ENCODE data around the gene BLACAT1.
"Not testable (repeated sequence)": the region's sequence is repeated elsewhere in the genome, so short reads cannot be mapped to it uniquely, and the experiment has no call there.

The BLACAT1 gene

GRCh38 chr1:205407970-205408369 is 47.9 kb downstream of the BLACAT1 start:
- DNase-seq (ENCODE audit: low spot score), result no peak

- DNase-seq (ENCODE audit: low spot score), result not testable (repeated sequence)
Measured at GRCh38 chr1:205406252-205406651, 49.6 kb downstream of the BLACAT1 start.
